ENCODE measurements around the gene CCDC192.
"Not testable (repeated sequence)": the region's sequence is repeated elsewhere in the genome, so short reads cannot be mapped to it uniquely, and the experiment has no call there.

The CCDC192 gene

GRCh38 chr5:127766676-127767335 is 63.6 kb downstream of the CCDC192 start:
- DNase-seq (ENCODE audit: low spot score): no peak

- no peak for DNase-seq (ENCODE audit: low spot score)
Observed at GRCh38 chr5:127769386-127769785, 66.2 kb downstream of the CCDC192 start.

- DNase-seq (ENCODE audit: low spot score): no peak
Observed at GRCh38 chr5:127770272-127770671, 67.1 kb downstream of the CCDC192 start.

GRCh38 chr5:127772531-127772930 is 69.3 kb downstream of the CCDC192 start:
- no peak for DNase-seq (ENCODE audit: low spot score)

GRCh38 chr5:127774221-127774620 is 71.0 kb downstream of the CCDC192 start:
- DNase-seq (ENCODE audit: low spot score): no peak

GRCh38 chr5:127776477-127776876 is 73.3 kb downstream of the CCDC192 start:
- no peak for DNase-seq (ENCODE audit: low spot score)

GRCh38 chr5:127777957-127778356 is 74.8 kb downstream of the CCDC192 start:
- DNase-seq (ENCODE audit: low spot score): no peak

- DNase-seq (ENCODE audit: low spot score): not testable (repeated sequence)
Observed at GRCh38 chr5:127782450-127782849, 79.3 kb downstream of the CCDC192 start.

GRCh38 chr5:127785098-127785927 is 82.1 kb downstream of the CCDC192 start:
- peak; percentile 56 for DNase-seq (ENCODE audit: low spot score)

- no peak for DNase-seq (ENCODE audit: low spot score)
Observed at GRCh38 chr5:127791439-127791838, 88.2 kb downstream of the CCDC192 start.

- DNase-seq (ENCODE audit: low spot score): not testable (repeated sequence)
Observed at GRCh38 chr5:127791908-127792307, 88.7 kb downstream of the CCDC192 start.

GRCh38 chr5:127793052-127793451 is 89.9 kb downstream of the CCDC192 start:
- DNase-seq (ENCODE audit: low spot score): no peak

- DNase-seq (ENCODE audit: low spot score): no peak
Observed at GRCh38 chr5:127793879-127794278, 90.7 kb downstream of the CCDC192 start.

- DNase-seq (ENCODE audit: low spot score): no peak
Observed at GRCh38 chr5:127796211-127796610, 93.0 kb downstream of the CCDC192 start.

GRCh38 chr5:127799293-127799905 is 96.2 kb downstream of the CCDC192 start:
- DNase-seq (ENCODE audit: low spot score): no peak

- no peak for DNase-seq (ENCODE audit: low spot score)
Observed at GRCh38 chr5:127801751-127802476, 98.7 kb downstream of the CCDC192 start.

- no peak for DNase-seq (ENCODE audit: low spot score)
Observed at GRCh38 chr5:127802477-127802865, 99.3 kb downstream of the CCDC192 start.

GRCh38 chr5:127804886-127805426 is 101.8 kb downstream of the CCDC192 start:
- no peak for DNase-seq (ENCODE audit: low spot score)

GRCh38 chr5:127805448-127805847 is 102.3 kb downstream of the CCDC192 start:
- no peak for DNase-seq (ENCODE audit: low spot score)

- no peak for DNase-seq (ENCODE audit: low spot score)
Observed at GRCh38 chr5:127806776-127807175, 103.6 kb downstream of the CCDC192 start.

GRCh38 chr5:127809533-127809932 is 106.3 kb downstream of the CCDC192 start:
- no peak for DNase-seq (ENCODE audit: low spot score)

GRCh38 chr5:127810017-127810416 is 106.8 kb downstream of the CCDC192 start:
- DNase-seq (ENCODE audit: low spot score): no peak

All from CD4-positive, alpha-beta T cell treated with Interleukin-2 at 100 ng/mL for 4 hours (primary cell).